H1 (cell line): Measurements from ENCODE around the gene ZNF277. TPM values are rescaled to one million over a fixed set of nuclear protein-coding genes. Genes with fewer than 3 reads are reported as not detected.

Source experiments
- CTCF ChIA-PET: fragments of 300-600 bp; sonication (Branson Sonifier 250); formaldehyde crosslinking; loops from one replicate; lab custom pipeline; 2021; ENCODE audit not compliant: partially characterized antibody; lab: Charles Lee
- POLR2A ChIA-PET: fragments of 300-600 bp; sonication (Branson Sonifier 250); formaldehyde crosslinking; loops from one replicate; lab custom pipeline; 2021; ENCODE audit warnings: inconsistent platforms; ENCODE audit not compliant: partially characterized antibody; lab: Charles Lee
- DNase-seq, 2 experiments: peaks; one replicate each; pipeline versions ENCODE4 v3.0.0 to v3.0.0-alpha.2; 2010 to 2022; ENCODE audit warnings: low spot score in 2 of 2, low read depth in 1 of 2, mixed read lengths in 1 of 2
- FAIRE-seq: peaks from 2 replicates; lab custom pipeline; 2011; peaks lifted over from hg19 to GRCh38; lab: Jason Lieb, UNC
- H2AFZ ChIP-seq: 2 replicates; pipeline ENCODE4 v1.8.1; 2012; ENCODE audit warnings: low read length, inconsistent platforms
- H2AK5ac ChIP-seq: 2 replicates; pipeline ENCODE4 v1.6.1; 2013; ENCODE audit warnings: low read depth, low read length
- H2BK120ac ChIP-seq: replicated peaks from 2 replicates; pipeline ENCODE3; 2013; ENCODE audit warnings: low read depth, low read length, inconsistent platforms
- H2BK12ac ChIP-seq: 2 replicates; pipeline ENCODE4 v1.6.1; 2013; ENCODE audit warnings: low read depth, low read length
- H2BK15ac ChIP-seq: 2 replicates; pipeline ENCODE4 v1.6.1; 2013; ENCODE audit warnings: low read length
- H2BK20ac ChIP-seq: 2 replicates; pipeline ENCODE4 v1.6.1; 2013; ENCODE audit warnings: low read length
- H2BK5ac ChIP-seq: 2 replicates; pipeline ENCODE4 v1.6.1; 2013; ENCODE audit warnings: low read depth, low read length
- H3K14ac ChIP-seq: 2 replicates; pipeline ENCODE4 v1.6.1; 2013; ENCODE audit warnings: inconsistent platforms; ENCODE audit not compliant: insufficient read length
- H3K18ac ChIP-seq: 2 replicates; pipeline ENCODE4 v1.6.1; 2013; ENCODE audit warnings: low read length; ENCODE audit errors: extremely low read depth
- H3K23ac ChIP-seq: 2 replicates; pipeline ENCODE4 v1.6.1; 2013; ENCODE audit warnings: inconsistent platforms; ENCODE audit not compliant: insufficient read length
- H3K23me2 ChIP-seq: 2 replicates; pipeline ENCODE4 v1.6.1; 2013; ENCODE audit warnings: low read depth, low read length
- H3K27ac ChIP-seq: 2 replicates; pipeline ENCODE4 v1.6.1; 2011; ENCODE audit warnings: low read depth, low read length, inconsistent platforms
- H3K27me3 ChIP-seq, 4 experiments: replicated peaks in 1 of 4; 1 replicate in 1 of 4; 2 replicates in 3 of 4; pipeline versions ENCODE4 v1.6.1 to v1.8.1; 2011 to 2013; ENCODE audit warnings: low read length in 3 of 4, mild to moderate bottlenecking in 3 of 4, inconsistent platforms in 2 of 4, mixed read lengths in 2 of 4, moderate library complexity in 1 of 4; ENCODE audit not compliant: control insufficient read depth in 3 of 4, insufficient read depth in 3 of 4; ENCODE audit errors: extremely low read depth in 1 of 4
- H3K36me3 ChIP-seq, 4 experiments: 2 replicates each; pipeline versions ENCODE4 v1.6.1 to v1.8.1; 2011 to 2013; ENCODE audit warnings: mild to moderate bottlenecking in 4 of 4, low read length in 3 of 4, moderate library complexity in 2 of 4, control low read depth in 1 of 4, inconsistent platforms in 1 of 4; ENCODE audit not compliant: insufficient read depth in 4 of 4, control insufficient read depth in 2 of 4
- H3K4ac ChIP-seq: replicated peaks from 2 replicates; pipeline ENCODE3; 2013; ENCODE audit warnings: low read length, low read depth, mixed read lengths, inconsistent platforms; ENCODE audit not compliant: insufficient read length
- H3K4me1 ChIP-seq, 4 experiments: replicated peaks in 1 of 4; 1 replicate in 1 of 4; 2 replicates in 3 of 4; pipeline versions ENCODE4 v1.6.1 to v1.8.1; 2011 to 2013; ENCODE audit warnings: low read length in 3 of 4, inconsistent platforms in 2 of 4, mixed read lengths in 1 of 4; ENCODE audit not compliant: insufficient read depth in 4 of 4, control insufficient read depth in 3 of 4
- H3K4me2 ChIP-seq, 2 experiments: 2 replicates each; pipeline versions ENCODE4 v1.6.1 to v1.8.1; 2011 to 2013; ENCODE audit warnings: low read depth in 2 of 2, low read length in 2 of 2, control low read depth in 1 of 2, inconsistent platforms in 1 of 2, mild to moderate bottlenecking in 1 of 2; ENCODE audit not compliant: insufficient read depth in 1 of 2
- H3K4me3 ChIP-seq, 4 experiments: fragments of 200-600, 300-600 bp in 1 of 4; sonication (generic), shearing (Covaris generic), sonication (Bioruptor Twin) in 1 of 4; 2 replicates each; pipeline versions ENCODE4 v1.5.1 to v1.8.1; 2011 to 2016; ENCODE audit warnings: low read length in 4 of 4, low read depth in 3 of 4, control low read depth in 2 of 4, inconsistent platforms in 2 of 4, mild to moderate bottlenecking in 2 of 4, mixed read lengths in 1 of 4, moderate library complexity in 1 of 4; ENCODE audit not compliant: insufficient read depth in 2 of 4; ENCODE audit errors: extremely low read depth in 1 of 4
- H3K56ac ChIP-seq: replicated peaks from 2 replicates; pipeline ENCODE3; 2013; ENCODE audit warnings: low read depth, mild to moderate bottlenecking, mixed read lengths, low read length, inconsistent platforms; ENCODE audit not compliant: insufficient read length
- H3K79me1 ChIP-seq: 2 replicates; pipeline ENCODE4 v1.6.1; 2013; ENCODE audit warnings: low read depth, low read length, control low read depth
- H3K79me2 ChIP-seq, 2 experiments: 2 replicates each; pipeline versions ENCODE4 v1.6.1 to v1.8.1; 2012 to 2013; ENCODE audit warnings: low read length in 2 of 2, mild to moderate bottlenecking in 2 of 2, inconsistent platforms in 1 of 2; ENCODE audit not compliant: insufficient read depth in 2 of 2, control insufficient read depth in 1 of 2
- H3K9ac ChIP-seq, 4 experiments: replicated peaks in 1 of 4; 1 replicate in 1 of 4; 2 replicates in 3 of 4; pipeline versions ENCODE4 v1.6.1 to v1.8.1; 2011 to 2013; ENCODE audit warnings: low read depth in 3 of 4, low read length in 3 of 4, control low read depth in 2 of 4, mild to moderate bottlenecking in 2 of 4, moderate library complexity in 2 of 4, inconsistent platforms in 1 of 4; ENCODE audit errors: extremely low read depth in 1 of 4
- H3K9me3 ChIP-seq, 2 experiments: 2 replicates each; pipeline versions ENCODE4 v1.6.1 to v1.8.1; 2012 to 2013; ENCODE audit warnings: mild to moderate bottlenecking in 2 of 2, moderate library complexity in 2 of 2, control low read depth in 1 of 2, inconsistent platforms in 1 of 2, low read depth in 1 of 2, low read length in 1 of 2, mixed read lengths in 1 of 2; ENCODE audit not compliant: insufficient read depth in 2 of 2
- H4K20me1 ChIP-seq, 2 experiments: replicated peaks in 1 of 2; 2 replicates each; pipeline versions ENCODE3 to v1.8.1; 2011 to 2013; ENCODE audit warnings: inconsistent platforms in 2 of 2, low read length in 2 of 2, mild to moderate bottlenecking in 1 of 2; ENCODE audit not compliant: insufficient read depth in 2 of 2, control insufficient read depth in 1 of 2
- H4K5ac ChIP-seq: 2 replicates; pipeline ENCODE4 v1.6.1; 2013; ENCODE audit warnings: low read length, low read depth, mixed read lengths, inconsistent platforms; ENCODE audit not compliant: insufficient read length
- H4K8ac ChIP-seq: 2 replicates; pipeline ENCODE4 v1.8.0; 2013; ENCODE audit warnings: mild to moderate bottlenecking, moderate library complexity, low read length, inconsistent platforms; ENCODE audit not compliant: insufficient read depth; ENCODE audit errors: extremely low read depth
- H4K91ac ChIP-seq: replicated peaks from 2 replicates; pipeline ENCODE3; 2013; ENCODE audit warnings: low read length, mixed read lengths, inconsistent platforms; ENCODE audit not compliant: insufficient read length
- KDM1A ChIP-seq: fragments of 200-600, 300-600 bp; sonication (generic); IDR thresholded peaks from 2 replicates; pipeline ENCODE4 v1.7.1; 2016; ENCODE audit warnings: mild to moderate bottlenecking, low read length, borderline replicate concordance
- polyA plus RNA-seq, 7 experiments: library from polyadenylated mRNA; depleted of rRNA in 3 of 7; stranded (reverse) in 5 of 7; unstranded in 2 of 7; fragments of >200 nt in 5 of 7; fragments of 200-250 nt in 2 of 7; gene quantifications; 1 replicate in 5 of 7; 2 replicates in 1 of 7; 4 replicates in 1 of 7; pipeline versions ENCODE4 v1.2.1 to v1.2.3, GENCODE V29; 2011 to 2013; ENCODE audit warnings: missing spikeins in 2 of 7, mixed read lengths in 2 of 7
- total RNA-seq: library from RNA; stranded (reverse); fragmentation: NEBNext Ultra II Directional; extraction: Animal tissue kit (Norgen Biotek cat#: 25700); gene quantifications from 2 replicates; pipeline ENCODE4 v1.2.1, GENCODE V29; 2021

Gene ZNF277
- total and polyA plus RNA-seq, 2 of the 8 experiments (the other 6 are each of a cell fraction or from before 2014, with no cell fraction given), result 5.1 to 21.7 TPM

- Histone ChIP-seq H4K5ac (no peak overlapping the region), H3K36me3 (no peaks in the 10 kb centered on the region), H4K20me1 (peaks cover 0 to 3% of the 10 kb centered on the region in 2 experiments), H3K27me3 (no peaks in the 10 kb centered on the region), H2BK15ac (no peak overlapping the region), H3K79me1 (no peaks in the 10 kb centered on the region; the same call in 1 of the 2 replicates), H3K79me2 (peaks cover 5 to 81% of the 10 kb centered on the region in 2 experiments; a peak in 3 of 4 replicates), H2AFZ (no peak overlapping the region), H2BK20ac (no peak overlapping the region), H3K4me2 (no peak overlapping the region), H3K56ac (no peak overlapping the region), H2BK5ac (no peak overlapping the region), H2AK5ac (no peak overlapping the region), H3K14ac (no peak overlapping the region), H3K9ac (no peak overlapping the region), H3K23me2 (no peaks in the 10 kb centered on the region), H3K23ac (no peak overlapping the region), H3K27ac (no peak overlapping the region), H3K9me3 (no peaks in the 10 kb centered on the region; a peak in 1 of 4 replicates), H3K4me3 (no peak overlapping the region), H3K4me1 (no peaks in the 10 kb centered on the region; a peak in 2 of 7 replicates), H3K18ac (no peak overlapping the region), H4K91ac (no peak overlapping the region), H2BK12ac (no peak overlapping the region), H4K8ac (no peak overlapping the region), H3K4ac (no peak overlapping the region), H2BK120ac (no peak overlapping the region)
- no peak for TF ChIP-seq KDM1A
- DNase-seq (no peak), FAIRE-seq (no peak)
- POLR2A ChIA-PET, result interaction anchor here (1.7 kb wide), 1 partner anchor 226 kb away, joined by 4 read pairs; the partner anchor contains the start of gene IFRD1
- CTCF ChIA-PET, result interaction anchor here (5.4 kb wide), 1 partner anchor 11 kb away, joined by 18 read pairs; no protein-coding TSS in a partner anchor
Observed at GRCh38 chr7:112225006-112225405, 18.5 kb downstream of the ZNF277 start.
